ENCODE measurements around the gene KRT17. TPM values are rescaled to one million over a fixed set of nuclear protein-coding genes. Genes with fewer than 3 reads are reported as not detected.
A peak's percentile ranks its signal among the peaks of the same experiment; 100 is the strongest.
"Not testable (repeated sequence)": the region's sequence is repeated elsewhere in the genome, so short reads cannot be mapped to it uniquely, and the experiment has no call there.

The KRT17 gene
- total RNA-seq, 1 experiment from 2014 or later: 1.5 TPM

GRCh38 chr17:41623184-41623861 is 1.1 kb downstream of the KRT17 start:
- H3K27ac Mint-ChIP-seq; H3K36me3 Mint-ChIP-seq; DNase-seq (ENCODE audit: low spot score); H3K9me3 Mint-ChIP-seq; ATAC-seq; POLR2A ChIA-PET; H3K4me3 Mint-ChIP-seq; H3K27me3 Mint-ChIP-seq (ENCODE audit: low read depth); H3K4me1 Mint-ChIP-seq: not testable (repeated sequence)
- CTCF ChIA-PET: interaction anchor here (1.7 to 3.4 kb wide), 4 partner anchors 25 to 74 kb away, joined by 5 to 15 read pairs (median 10); no protein-coding TSS in a partner anchor

- CTCF ChIA-PET: interaction anchor here (1.7 to 3.4 kb wide), 3 partner anchors 26 to 73 kb away, joined by 7 to 15 read pairs (median 13); no protein-coding TSS in a partner anchor
- H3K4me1 Mint-ChIP-seq; H3K27ac Mint-ChIP-seq; H3K27me3 Mint-ChIP-seq (ENCODE audit: low read depth); DNase-seq (ENCODE audit: low spot score); ATAC-seq; H3K36me3 Mint-ChIP-seq; H3K4me3 Mint-ChIP-seq; H3K9me3 Mint-ChIP-seq; POLR2A ChIA-PET: not testable (repeated sequence)
Observed at GRCh38 chr17:41622340-41623183, 1.8 kb downstream of the KRT17 start.

- ATAC-seq (no peak), DNase-seq (ENCODE audit: low spot score) (no peak)
- no peak overlapping the region for H3K27ac Mint-ChIP-seq
- ChIA-PET POLR2A (no interaction called here), CTCF (interaction anchor here (1.7 to 3.4 kb wide), 3 partner anchors 26 to 73 kb away, joined by 7 to 18 read pairs (median 13); no protein-coding TSS in a partner anchor)
- TF ChIP-seq E2F4 (CRISPR knock-in tag; IDR thresholded peaks at IDR 0.05; ENCODE audit: borderline replicate concordance, low read depth) (no peak), STAT6 (CRISPR knock-in tag; conservative IDR thresholded peaks at IDR 0.05; ENCODE audit: low read depth) (no peak), CDX4 (CRISPR knock-in tag; IDR thresholded peaks at IDR 0.05; ENCODE audit: borderline replicate concordance) (no peak), MLX (CRISPR knock-in tag; IDR thresholded peaks at IDR 0.05) (no peak), RELA (CRISPR knock-in tag; IDR thresholded peaks at IDR 0.05; ENCODE audit: borderline replicate concordance) (no peak), FOXP1 (CRISPR knock-in tag; IDR thresholded peaks at IDR 0.05; ENCODE audit: borderline replicate concordance) (no peak), E2F1 (CRISPR knock-in tag; IDR thresholded peaks at IDR 0.05) (no peak), ELF4 (CRISPR knock-in tag; IDR thresholded peaks at IDR 0.05; ENCODE audit: low read depth) (no peak)
- H3K4me3 Mint-ChIP-seq: no peak overlapping the region
- no peaks in the 10 kb centered on the region for H3K36me3 Mint-ChIP-seq
- H3K27me3 Mint-ChIP-seq (ENCODE audit: low read depth): no peaks in the 10 kb centered on the region
- H3K4me1 Mint-ChIP-seq: peaks cover 8% of the 10 kb centered on the region; the same call in 1 of the 2 replicates
- no peaks in the 10 kb centered on the region for H3K9me3 Mint-ChIP-seq
Observed at GRCh38 chr17:41621916-41622315, 2.5 kb downstream of the KRT17 start.

- CTCF ChIA-PET: interaction anchor here (0.9 to 2.7 kb wide), 7 partner anchors 11 to 73 kb away, joined by 3 to 18 read pairs (median 9); no protein-coding TSS in a partner anchor
- H3K9me3 Mint-ChIP-seq; H3K36me3 Mint-ChIP-seq; DNase-seq (ENCODE audit: low spot score); ATAC-seq; POLR2A ChIA-PET; H3K27me3 Mint-ChIP-seq (ENCODE audit: low read depth); H3K4me3 Mint-ChIP-seq: not testable (repeated sequence)
- H3K27ac Mint-ChIP-seq: peak overlapping the region; percentile 60; the same call in 1 of the 2 replicates
- H3K4me1 Mint-ChIP-seq: peaks cover 10% of the 10 kb centered on the region; the same call in 1 of the 2 replicates
Observed at GRCh38 chr17:41621435-41621817, 2.9 kb downstream of the KRT17 start.

Data from WTC11 (cell line).